ENCODE measurements around the gene MICU2.

DNA sequence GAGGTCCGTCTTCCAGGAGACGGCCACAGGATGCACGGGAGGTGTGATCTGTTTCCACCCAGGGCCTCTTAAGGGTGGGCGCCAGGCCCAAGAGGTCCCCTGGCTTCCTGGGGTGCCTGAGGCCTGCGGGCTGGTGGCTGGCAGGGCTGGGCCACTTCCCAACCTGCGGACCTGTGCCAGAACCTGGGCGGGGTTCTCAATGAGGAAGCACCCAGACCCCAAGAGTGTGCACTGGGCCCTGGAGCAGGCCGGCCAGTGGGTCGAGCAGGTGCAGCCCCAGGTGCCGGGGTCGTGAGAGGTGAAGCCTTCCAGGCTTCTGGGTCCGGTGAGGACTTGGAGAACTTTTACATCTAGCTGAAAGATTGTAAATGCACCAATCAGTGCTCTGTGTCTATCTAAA is 6.7 kb upstream of the MICU2 start:
- TF ChIP-seq, protein P1, sequence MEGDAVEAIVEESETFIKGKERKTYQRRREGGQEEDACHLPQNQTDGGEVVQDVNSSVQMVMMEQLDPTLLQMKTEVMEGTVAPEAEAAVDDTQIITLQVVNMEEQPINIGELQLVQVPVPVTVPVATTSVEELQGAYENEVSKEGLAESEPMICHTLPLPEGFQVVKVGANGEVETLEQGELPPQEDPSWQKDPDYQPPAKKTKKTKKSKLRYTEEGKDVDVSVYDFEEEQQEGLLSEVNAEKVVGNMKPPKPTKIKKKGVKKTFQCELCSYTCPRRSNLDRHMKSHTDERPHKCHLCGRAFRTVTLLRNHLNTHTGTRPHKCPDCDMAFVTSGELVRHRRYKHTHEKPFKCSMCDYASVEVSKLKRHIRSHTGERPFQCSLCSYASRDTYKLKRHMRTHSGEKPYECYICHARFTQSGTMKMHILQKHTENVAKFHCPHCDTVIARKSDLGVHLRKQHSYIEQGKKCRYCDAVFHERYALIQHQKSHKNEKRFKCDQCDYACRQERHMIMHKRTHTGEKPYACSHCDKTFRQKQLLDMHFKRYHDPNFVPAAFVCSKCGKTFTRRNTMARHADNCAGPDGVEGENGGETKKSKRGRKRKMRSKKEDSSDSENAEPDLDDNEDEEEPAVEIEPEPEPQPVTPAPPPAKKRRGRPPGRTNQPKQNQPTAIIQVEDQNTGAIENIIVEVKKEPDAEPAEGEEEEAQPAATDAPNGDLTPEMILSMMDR (conservative IDR thresholded peaks at IDR 0.05; ENCODE audit: low read depth, low read length) = no peak
- no peak for TF ChIP-seq EZH2 (IDR thresholded peaks at IDR 0.05; ENCODE audit: low read length, unreplicated experiment)
- no peak for TF ChIP-seq EZH2phosphoT487 (IDR thresholded peaks at IDR 0.05; ENCODE audit: borderline replicate concordance, low read length)
